K562 (cell line): ENCODE measurements around the gene SPEM3. TPM values are rescaled to one million over a fixed set of nuclear protein-coding genes. Genes with fewer than 3 reads are reported as not detected.

ENCODE experiments used
- C11orf30 ChIP-seq: fragments of 450-650 bp; IDR thresholded peaks from 2 replicates; pipeline ENCODE4 v1.6.1; 2016; ENCODE audit warnings: low read depth, mild to moderate bottlenecking
- CLOCK ChIP-seq: fragments of 250-450 bp; sonication (Bioruptor Pico); IDR thresholded peaks from 2 replicates; pipeline ENCODE4 v1.4.0; 2020; ENCODE audit warnings: mild to moderate bottlenecking, moderate library complexity, borderline replicate concordance
- E2F3 ChIP-seq: fragments of 250-450 bp; sonication (Bioruptor Pico); IDR thresholded peaks from 2 replicates; pipeline ENCODE4 v1.4.0; 2020; ENCODE audit warnings: mild to moderate bottlenecking
- FOSL1 ChIP-seq: fragments of 200-800 bp; sonication (Bioruptor generic); conservative IDR thresholded peaks from 2 replicates; pipeline ENCODE4 v1.6.1; 2016; ENCODE audit warnings: missing genetic modification characterization, missing compliant biosample characterization
- HMBOX1 ChIP-seq: sonication (generic); IDR thresholded peaks from 2 replicates; pipeline ENCODE4 v1.6.1; 2016
- NCOA1 ChIP-seq: fragments of 450-650 bp; IDR thresholded peaks from 2 replicates; pipeline ENCODE4 v1.6.1; 2016; ENCODE audit warnings: low read depth
- NCOR1 ChIP-seq: fragments of 450-650 bp; IDR thresholded peaks from 2 replicates; pipeline ENCODE4 v1.6.1; 2016; ENCODE audit warnings: mild to moderate bottlenecking, moderate library complexity
- PBX2 ChIP-seq, 2 experiments: IDR thresholded peaks in 1 of 2; conservative IDR thresholded peaks in 1 of 2; 2 replicates each; pipeline ENCODE4 v1.6.1; 2016; ENCODE audit warnings: low read depth in 2 of 2, mild to moderate bottlenecking in 1 of 2, missing compliant biosample characterization in 1 of 2, missing genetic modification characterization in 1 of 2, moderate library complexity in 1 of 2
- RB1 ChIP-seq: fragments of 450-650 bp; IDR thresholded peaks from 2 replicates; pipeline ENCODE4 v1.6.1; 2017; ENCODE audit warnings: low read depth, mild to moderate bottlenecking
- RBM17 ChIP-seq: fragments of 200-400 bp; formaldehyde crosslinking; IDR thresholded peaks from 2 replicates; pipeline ENCODE4 v1.6.1; 2017; ENCODE audit warnings: low read depth, mild to moderate bottlenecking, low read length, borderline replicate concordance
- TAL1 ChIP-seq: fragments of 450-650 bp; IDR thresholded peaks from 2 replicates; pipeline ENCODE4 v1.6.1; 2016; ENCODE audit warnings: mild to moderate bottlenecking
- TFE3 ChIP-seq: fragments of 450-650 bp; formaldehyde crosslinking; IDR thresholded peaks from 2 replicates; pipeline ENCODE4 v1.4.0; 2020; ENCODE audit warnings: mild to moderate bottlenecking, mixed read lengths
- THAP12 ChIP-seq: fragments of 250-450 bp; sonication (Bioruptor Pico); IDR thresholded peaks from 2 replicates; pipeline ENCODE4 v1.9.0; 2021; ENCODE audit warnings: mild to moderate bottlenecking, inconsistent platforms
- VEZF1 ChIP-seq: fragments of 200-800 bp; sonication (Bioruptor generic); IDR thresholded peaks from 2 replicates; pipeline ENCODE4 v1.6.1; 2017; ENCODE audit warnings: missing genetic modification characterization, missing compliant biosample characterization
- ZNF124 ChIP-seq: sonication (generic); formaldehyde crosslinking; IDR thresholded peaks from 2 replicates; pipeline ENCODE4 v1.8.1; 2022; ENCODE audit warnings: missing genetic modification reagents
- ZNF76 ChIP-seq: fragments of 250-450 bp; sonication (Bioruptor Pico); IDR thresholded peaks from 2 replicates; pipeline ENCODE4 v1.4.0; 2020; ENCODE audit warnings: mild to moderate bottlenecking, moderate library complexity, borderline replicate concordance
- polyA plus RNA-seq, 8 experiments: library from polyadenylated mRNA; depleted of rRNA in 4 of 8; stranded (reverse) in 5 of 8; unstranded in 3 of 8; fragments of >200 nt; fragmentation: Nextera tagmentation in 2 of 8; fragmentation: Illumina TruSeq in 1 of 8; extraction: Ambion mirVana in 2 of 8; extraction: Trizol in 1 of 8; gene quantifications; 2 replicates each; pipeline versions ENCODE4 v1.2.1 to v1.2.3, GENCODE V29; 2011 to 2014; ENCODE audit warnings: inconsistent platforms in 1 of 8, missing spikeins in 1 of 8
- total RNA-seq, 7 experiments: library from RNA; depleted of rRNA in 6 of 7; stranded (reverse); fragments of >200 nt in 6 of 7; fragmentation: Illumina TruSeq in 2 of 7; extraction: Trizol in 2 of 7; gene quantifications; 2 replicates each; pipeline versions ENCODE4 v1.2.1 to v1.2.3, GENCODE V29; 2011 to 2021; ENCODE audit warnings: low replicate concordance in 1 of 7

SPEM3 gene
- total and polyA plus RNA-seq, 9 of the 15 experiments (the other 6 are each of a cell fraction or from before 2014, with no cell fraction given), result not detected

- TF ChIP-seq PBX2 (CRISPR knock-in tag; IDR thresholded peaks at IDR 0.05; ENCODE audit: low read depth) (no peak), PBX2 (tag; conservative IDR thresholded peaks at IDR 0.05; ENCODE audit: low read depth) (peak; percentile 72), TFE3 (CRISPR knock-in tag) (no peak), THAP12 (CRISPR knock-in tag) (no peak), RB1 (no peak), ZNF76 (CRISPR knock-in tag) (no peak), RBM17 (no peak), E2F3 (CRISPR knock-in tag) (no peak), HMBOX1 (no peak), TAL1 (no peak), ZNF124 (CRISPR knock-in tag) (no peak), CLOCK (CRISPR knock-in tag) (no peak), NCOA1 (no peak), C11orf30 (peak; percentile 97), NCOR1 (no peak), FOSL1 (tag) (0 out of 2 replicates have a peak, but pooled peaks have one; percentile 24), VEZF1 (CRISPR knock-in tag) (peak; percentile 27; the same call in 1 of the 2 replicates)
Observed at GRCh38 chr17:7440834-7441195, 12.2 kb downstream of the SPEM3 start (continued).
